Embryonic facial prominence (tissue), 1 donor: ENCODE data around the gene BCAR1.
"Not testable (repeated sequence)": the region's sequence is repeated elsewhere in the genome, so short reads cannot be mapped to it uniquely, and the experiment has no call there.

Source experiments
- DNase-seq: peaks from one replicate; pipeline ENCODE4 v3.0.0-alpha.2; 2016; ENCODE audit errors: extremely low spot score

BCAR1 gene

DNA sequence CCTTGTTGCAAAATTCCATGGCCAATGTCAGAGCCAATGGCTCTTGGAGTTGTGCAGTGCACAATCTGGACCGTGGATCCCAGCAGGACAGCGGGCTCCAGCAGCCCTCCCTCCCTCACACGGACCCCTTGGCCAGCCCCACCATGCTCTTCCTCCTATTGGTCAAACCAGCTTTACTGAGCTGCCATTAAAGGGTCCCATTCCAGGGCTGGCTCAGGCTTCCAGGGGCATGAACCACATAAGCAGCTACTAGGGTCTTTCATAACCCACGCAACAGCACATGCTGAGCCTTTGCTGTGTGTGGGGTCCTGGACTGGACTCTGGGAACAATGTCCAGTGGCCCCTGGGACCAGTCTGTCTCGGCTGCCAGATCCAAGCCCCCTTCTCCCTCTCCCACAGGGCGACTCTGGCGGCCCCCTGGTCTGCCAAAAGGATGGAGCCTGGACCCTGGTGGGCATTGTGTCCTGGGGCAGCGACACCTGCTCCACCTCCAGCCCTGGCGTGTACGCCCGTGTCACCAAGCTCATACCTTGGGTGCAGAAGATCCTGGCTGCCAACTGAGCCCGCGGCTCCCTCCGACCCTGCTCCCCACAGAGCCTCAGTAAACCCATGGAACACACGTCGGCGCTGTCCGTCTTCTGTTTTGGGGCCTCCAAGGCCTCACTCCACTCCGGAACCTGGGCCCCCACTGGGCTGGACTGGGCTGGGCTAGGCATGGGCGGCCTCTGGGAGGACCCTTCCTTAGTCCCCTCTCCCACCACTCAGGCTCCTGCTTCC lies 26.9 kb downstream of the BCAR1 start:
- no peak for DNase-seq

DNA sequence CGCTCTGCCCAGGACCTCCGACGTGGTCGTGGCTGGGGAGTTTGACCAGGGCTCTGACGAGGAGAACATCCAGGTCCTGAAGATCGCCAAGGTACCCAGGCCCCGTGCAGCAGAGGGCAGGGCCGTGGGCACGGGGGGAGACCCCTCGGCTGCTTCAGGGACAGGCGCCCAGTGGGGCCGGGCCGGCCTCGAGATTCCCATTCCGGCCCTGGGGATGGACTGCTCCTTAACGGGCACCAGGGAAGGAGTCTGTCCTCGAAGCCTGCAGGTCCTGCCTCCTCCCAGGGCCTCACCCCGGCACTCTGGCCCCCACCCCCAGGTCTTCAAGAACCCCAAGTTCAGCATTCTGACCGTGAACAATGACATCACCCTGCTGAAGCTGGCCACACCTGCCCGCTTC lies 28.3 kb downstream of the BCAR1 start:
- not testable (repeated sequence) for DNase-seq

DNA sequence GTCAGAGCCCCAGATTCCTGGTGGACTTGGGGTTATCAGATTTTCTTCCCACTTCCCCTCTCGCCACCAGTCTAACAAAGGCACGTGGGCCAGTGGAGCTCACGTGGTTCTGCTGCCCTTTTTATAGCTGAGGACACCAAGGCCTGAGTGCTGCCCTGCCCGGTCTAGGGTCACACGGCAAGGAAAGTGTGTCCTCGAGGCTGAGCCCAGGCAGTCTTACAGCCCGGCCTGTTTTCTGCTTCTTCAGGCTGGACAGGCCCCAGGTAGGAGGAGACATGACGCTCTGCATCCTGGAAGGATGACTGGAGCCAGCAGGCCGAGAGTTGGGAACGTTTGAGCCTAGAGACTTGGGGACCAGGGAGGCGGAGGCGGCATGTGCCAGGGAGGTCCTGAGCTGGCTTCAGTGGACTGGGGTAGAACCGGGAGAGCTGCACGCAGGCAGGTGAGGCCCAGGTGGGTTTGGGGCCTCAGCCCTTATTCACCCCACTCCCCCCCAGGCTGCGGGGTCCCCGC lies 29.1 kb downstream of the BCAR1 start:
- DNase-seq = no peak

DNA sequence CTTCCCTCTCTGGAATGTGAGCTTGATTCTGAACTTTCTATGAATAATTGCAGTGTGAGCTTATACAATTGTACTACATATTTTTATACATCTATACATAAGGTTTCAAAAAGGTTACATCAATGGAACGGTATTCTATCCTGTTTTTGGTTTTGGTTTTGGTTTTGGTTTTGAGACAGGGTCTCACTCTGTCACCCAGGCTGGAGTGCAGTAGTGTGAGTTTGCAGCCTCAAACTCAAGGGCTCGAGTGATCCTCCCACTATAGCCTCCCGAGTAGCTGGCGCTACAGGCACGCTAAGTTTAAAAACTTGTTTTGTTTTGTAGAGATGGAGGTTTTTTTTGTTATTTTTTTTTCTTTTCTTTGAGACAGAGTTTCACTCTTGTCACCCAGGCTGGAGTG lies 31.6 kb downstream of the BCAR1 start:
- DNase-seq = no peak

DNA sequence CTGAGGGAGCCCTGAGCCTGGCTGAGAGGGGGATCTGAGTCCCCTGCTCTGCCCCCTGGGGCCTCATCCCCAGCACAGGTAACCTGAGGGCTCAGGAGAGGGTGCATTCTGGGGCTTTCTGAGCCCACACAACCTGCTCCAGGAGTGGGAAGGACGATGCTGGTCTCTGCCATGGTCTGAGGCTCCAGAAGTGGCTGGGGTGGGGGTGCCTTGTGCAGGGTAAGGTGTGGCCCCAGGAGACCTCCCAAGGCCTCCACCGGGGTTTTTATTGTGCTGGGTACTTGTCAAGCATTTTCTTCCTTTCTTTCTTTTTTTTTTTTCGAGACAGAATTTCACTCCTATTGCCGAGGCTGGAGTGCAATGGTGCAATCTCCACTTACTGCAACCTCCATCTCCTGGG lies 32.3 kb downstream of the BCAR1 start:
- no peak for DNase-seq

DNA sequence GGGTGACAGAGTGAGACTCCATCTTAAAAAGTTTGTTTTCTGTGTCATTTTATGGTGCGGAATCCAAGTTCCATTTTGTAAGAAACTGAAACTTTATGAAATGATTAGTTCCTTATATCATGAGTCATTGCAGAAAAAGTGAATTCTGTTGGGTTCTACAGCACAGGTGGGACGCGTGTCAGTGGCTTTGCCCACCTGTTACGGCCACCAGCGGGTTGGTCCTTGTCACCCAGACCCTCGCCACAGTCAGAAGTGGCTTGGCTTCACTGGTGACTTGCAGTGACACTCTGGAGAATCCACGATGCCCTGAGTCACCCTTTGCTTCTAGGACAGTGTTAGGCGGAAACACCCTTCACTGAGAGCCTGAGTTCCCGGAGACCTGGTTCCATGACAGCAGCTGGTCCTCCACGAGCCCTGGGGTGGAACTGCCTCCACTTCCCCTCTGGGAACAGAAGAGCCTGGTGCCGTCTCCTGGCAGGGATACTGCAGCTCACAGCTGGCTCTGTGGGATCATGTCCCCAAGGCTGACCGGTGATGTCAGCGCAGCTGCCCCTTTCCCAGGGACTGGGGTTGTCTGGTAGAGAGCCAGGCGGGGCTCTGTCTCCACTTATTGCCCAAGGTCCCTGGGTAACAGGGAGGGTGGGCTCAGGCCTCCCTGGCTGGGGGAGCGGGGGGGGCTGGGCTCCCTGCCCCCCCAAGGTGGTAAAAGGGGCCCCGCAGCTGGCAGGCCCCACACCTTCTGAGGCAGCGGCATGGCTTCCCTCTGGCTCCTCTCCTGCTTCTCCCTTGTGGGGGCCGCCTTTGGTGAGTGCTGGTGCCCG lies 33.0 kb downstream of the BCAR1 start, which contains the start of gene CTRB1:
Gene CTRB1 (plus strand): TSS at position 733 of the 821 bp plus-strand sequence. CDS start 20 bp downstream, at position 753.
- DNase-seq = no peak

DNA sequence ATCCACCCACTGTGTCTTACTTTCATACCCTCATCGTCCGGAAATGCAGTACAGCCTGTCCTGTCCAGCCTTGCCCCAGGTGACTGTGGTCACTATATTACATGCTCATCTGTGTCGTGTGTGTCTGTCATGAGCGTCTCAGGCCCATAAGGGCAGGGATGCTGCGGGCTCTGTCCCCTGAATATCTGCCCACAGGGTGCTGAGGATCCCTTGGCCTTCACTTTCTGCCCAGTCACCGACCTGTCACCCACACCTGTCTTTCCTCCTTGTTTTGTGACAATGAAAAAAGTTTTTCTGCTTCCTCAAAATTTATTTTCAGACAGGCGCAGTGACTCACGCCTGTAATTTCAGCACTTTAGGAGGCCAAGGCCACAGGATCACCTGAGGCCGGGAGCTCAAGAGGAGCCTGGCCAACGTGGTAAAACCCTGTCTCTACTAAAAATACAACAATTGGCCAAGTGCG lies 34.0 kb downstream of the BCAR1 start:
- no peak for DNase-seq

DNA sequence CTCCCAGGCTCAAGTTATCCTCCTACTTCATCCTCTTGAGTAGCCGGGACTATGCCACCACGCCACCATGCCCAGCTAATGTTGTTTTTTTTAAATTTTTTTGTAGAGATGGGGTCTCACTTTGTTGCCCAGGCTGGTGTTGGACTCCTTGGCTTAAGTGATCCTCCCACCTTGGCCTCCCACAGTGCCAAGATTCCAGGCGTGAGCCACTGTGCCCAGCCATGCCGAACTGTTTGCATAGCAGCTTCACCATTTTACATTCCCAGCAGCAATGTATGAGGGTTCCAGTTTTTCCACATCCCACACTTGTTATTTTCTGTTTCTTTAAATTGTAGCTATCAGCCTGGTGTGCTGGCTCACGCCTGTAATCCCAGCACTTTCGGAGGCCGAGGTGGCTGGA lies 34.8 kb downstream of the BCAR1 start:
- DNase-seq = no peak

DNA sequence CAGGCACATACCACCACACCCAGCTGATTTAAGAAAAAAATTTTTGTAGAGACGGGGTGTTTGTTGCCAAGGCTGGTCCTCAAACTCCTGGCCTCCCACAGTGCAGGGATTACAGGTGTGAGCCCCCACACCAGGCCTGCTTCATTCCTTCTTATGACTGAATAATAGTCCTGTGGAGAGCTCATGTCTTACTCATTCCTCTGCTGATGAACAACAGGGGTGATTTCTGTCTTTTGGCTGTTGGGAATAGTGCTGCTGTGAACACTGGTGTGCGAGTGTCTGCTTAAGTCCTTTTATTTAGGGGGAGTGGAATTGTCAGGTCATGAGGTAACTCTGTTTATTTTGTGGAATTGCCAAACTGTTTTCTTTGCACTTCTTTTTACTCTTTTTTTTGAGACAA lies 35.3 kb downstream of the BCAR1 start:
- DNase-seq = no peak

DNA sequence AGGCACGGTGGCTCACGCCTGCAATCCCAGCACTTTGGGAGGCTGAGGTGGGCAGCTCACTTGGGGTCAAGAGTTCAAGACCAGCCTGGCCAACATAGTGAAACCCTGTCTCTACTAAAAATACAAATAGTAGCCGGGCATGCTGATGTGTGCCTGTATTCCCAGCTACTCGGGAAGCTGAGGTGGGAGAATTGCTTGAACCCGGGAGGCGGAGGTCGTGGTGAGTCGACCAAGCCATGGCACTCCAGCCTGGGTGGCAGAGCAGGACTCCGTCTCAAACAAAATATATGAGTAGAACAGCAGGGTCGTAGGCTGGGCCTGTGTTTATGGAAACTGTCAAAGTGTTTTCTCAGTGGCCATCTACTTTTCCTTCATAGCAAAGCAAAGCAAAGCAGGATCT lies 40.1 kb downstream of the BCAR1 start:
- not testable (repeated sequence) for DNase-seq

DNA sequence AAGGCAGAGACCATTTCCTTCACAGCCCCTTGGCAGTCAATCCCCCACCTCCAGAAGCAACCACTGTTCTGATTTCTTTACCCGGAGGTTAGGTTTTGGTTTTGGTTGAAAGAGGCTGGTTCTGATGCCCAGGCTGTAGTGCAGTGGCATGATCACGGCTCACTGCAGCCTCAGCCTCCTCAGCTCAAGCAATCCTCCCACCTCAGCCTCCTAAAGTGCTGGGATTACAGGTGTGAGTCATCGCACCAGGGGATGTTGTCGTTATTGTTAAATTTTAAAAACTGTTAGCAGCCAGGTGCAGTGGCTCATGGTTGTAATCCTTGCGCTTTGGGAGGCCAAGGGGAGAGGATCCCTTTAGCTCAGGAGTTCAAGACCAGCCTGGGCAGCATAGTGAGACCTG lies 41.5 kb downstream of the BCAR1 start:
- no peak for DNase-seq

DNA sequence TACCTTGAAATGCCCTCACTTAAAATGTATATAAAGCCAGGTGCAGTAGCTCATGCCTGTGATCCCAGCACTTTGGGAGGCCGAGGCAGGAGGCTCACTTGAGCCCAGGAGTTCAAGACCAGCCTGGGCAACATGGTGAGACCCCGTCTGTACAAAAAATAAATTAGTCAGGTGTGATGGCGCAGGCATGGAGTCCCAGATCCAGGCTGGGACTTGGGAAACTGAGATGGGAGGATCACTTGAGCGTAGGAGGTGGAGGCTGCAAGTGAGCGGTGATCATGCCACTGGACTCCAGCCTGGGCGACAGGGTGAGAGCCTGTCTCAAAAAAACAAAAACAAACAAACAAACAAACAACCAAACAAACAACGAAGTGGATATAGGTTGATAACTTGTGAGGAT lies 41.9 kb downstream of the BCAR1 start:
- not testable (repeated sequence) for DNase-seq

DNA sequence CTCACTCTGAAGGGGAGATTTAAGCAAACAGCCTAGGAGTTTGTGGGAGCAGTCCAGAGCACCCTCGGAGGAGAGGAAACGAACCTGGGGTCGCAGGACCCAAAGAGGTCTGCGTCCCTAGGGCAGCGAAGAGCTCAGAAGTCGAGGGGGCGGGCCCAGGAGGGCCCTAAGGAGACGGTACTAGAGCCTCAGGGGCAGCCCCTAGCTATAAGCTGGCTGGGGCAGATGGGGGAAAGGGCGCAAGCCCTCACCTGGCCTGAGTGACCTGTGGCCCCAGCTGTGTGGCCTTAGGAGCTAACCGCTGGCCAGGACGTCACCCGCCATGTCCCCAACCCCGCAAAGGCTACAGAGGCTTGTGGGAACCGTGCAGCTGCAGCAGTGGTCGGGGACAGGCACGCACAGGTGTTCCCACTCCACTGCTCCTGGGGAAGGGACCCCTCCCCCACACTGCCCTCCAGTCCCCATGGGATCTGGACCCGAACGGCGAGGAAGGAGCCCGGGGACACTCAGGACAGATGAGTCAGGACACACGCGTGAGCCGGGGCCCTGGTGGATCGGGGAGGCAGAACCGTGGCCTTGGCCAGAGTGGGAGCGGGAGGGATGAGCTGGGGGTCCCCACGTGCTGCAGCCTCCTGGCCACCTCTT lies 42.4 kb downstream of the BCAR1 start:
- no peak for DNase-seq

DNA sequence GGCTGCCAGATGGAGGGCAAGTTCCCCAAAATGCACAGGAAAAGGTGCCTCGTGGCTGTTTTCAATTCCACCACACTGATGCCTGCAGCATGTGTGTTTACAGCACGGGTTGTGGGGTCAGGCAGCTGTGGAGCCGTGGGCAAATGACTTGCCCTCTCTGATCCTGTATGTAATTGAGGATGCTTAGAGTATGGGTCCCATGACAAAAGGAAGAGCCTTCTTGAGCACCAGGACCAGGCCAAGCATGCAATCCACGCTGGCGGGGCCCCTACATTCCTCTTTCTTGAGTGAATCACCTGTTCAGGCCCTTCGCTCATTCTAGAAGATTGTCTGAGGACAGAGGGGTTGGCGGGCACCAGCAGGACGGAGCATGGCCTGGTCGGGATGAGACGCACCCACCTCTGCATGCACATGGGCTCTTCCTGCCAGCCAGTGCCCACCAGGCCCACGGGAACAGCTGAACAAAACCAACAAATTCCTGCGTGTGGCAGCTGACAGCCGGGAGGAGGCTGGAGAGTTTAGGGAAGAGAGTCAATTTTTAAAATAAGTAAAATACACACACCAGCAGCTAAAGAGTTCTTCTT lies 43.1 kb downstream of the BCAR1 start:
- DNase-seq = no peak

DNA sequence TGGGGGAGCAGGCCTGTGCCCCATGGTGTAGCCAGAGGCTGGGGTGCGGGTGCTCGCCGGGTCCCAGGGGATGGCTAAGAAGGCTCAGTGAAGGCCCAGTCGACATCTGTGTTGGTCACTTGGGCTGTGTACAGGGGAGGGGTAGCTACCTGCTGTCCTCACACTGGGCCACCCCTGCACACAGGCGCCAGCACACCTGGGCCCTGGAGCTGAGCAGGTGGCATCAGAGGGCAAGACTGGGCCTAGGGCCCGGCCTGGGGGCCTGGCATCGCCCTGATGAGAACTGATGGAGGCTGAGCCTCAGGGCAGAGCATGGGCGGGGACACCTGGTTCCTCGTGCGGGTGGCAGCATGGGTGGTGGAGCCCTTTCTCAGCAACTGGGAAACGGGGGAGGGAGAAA lies 43.6 kb downstream of the BCAR1 start:
- no peak for DNase-seq

DNA sequence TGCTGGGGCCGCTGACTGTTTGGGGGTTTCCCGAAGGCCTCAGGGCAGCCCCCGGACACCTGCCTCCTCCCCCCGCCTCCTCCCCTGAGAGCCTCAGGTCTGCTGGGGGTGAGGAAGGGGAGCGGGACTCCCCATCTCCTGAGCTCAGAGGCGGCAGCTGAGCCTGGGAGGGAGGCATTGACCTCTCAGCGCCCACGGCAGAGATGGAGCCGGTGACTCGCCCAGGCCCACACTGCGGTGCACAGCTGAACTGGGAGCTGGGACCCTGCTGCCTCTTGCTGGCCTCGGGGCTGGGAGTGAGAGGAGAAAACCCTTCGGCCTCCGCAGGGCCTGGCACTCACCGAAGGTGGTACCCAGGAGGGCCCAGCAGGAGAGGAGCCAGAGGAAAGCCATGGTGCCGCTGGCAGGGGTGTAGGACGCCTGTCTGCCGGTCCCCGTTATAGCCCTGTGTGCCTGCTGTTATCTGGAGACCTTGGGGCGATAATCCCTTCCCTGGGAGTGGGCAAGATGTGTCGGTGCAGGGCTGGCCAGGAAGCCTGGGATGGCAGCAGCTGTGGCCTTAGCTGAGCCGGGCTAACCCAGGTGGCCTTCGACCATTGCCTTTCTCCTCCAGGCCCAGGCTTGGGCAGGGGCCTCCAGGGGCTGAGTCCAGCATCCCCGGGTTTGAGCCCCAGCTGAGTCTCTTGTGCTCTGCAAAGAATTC lies 44.5 kb downstream of the BCAR1 start, which contains the start of gene CTRB2:
Gene CTRB2 (minus strand): TSS at position 413 of the 703 bp plus-strand sequence. CDS start 20 bp downstream, at position 393.
- DNase-seq = no peak

DNA sequence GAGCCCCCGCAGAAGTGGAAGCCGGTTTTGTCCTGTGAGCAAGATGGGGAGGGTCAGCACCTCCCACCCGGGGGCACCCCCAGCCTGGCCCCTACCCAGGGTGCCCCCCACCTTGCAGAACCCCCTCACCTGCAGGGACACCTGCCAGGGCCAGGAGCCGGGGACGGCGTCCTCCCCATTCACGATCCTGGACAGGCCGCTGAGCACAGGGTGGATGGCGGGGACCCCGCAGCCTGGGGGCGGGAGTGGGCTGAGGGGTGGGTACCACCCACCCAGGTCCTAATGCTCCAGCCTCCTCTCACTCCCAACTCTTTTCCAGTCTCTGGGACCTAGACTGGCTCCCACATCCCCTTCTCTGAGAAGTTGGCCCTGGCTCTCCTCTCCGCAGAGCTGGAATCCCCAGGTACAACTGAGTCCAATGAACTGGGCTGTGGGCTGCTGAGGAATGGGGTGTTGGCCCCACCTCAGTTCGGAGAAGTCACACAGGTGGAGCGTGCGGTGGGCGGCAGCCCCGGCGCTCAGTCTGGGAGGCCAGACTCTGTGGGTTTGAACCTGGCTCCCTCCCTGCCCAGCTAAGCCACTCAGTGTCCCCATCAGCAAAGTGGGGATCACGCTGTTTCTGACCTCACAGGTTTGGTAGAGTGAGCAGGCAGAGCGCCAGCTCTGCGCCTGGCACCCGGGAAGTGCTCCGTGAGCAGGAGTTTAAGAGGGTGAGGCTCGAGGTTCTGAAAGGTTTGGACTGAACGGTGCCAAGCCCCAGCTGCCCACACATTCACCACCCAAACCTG lies 45.3 kb downstream of the BCAR1 start:
- DNase-seq = not testable (repeated sequence)

DNA sequence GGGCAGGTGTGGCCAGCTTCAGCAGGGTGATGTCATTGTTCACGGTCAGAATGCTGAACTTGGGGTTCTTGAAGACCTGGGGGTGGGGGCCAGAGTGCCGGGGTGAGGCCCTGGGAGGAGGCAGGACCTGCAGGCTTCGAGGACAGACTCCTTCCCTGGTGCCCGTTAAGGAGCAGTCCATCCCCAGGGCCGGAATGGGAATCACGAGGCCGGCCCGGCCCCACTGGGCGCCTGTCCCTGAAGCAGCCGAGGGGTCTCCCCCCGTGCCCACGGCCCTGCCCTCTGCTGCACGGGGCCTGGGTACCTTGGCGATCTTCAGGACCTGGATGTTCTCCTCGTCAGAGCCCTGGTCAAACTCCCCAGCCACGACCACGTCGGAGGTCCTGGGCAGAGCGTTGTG lies 46.0 kb downstream of the BCAR1 start:
- DNase-seq = not testable (repeated sequence)

DNA sequence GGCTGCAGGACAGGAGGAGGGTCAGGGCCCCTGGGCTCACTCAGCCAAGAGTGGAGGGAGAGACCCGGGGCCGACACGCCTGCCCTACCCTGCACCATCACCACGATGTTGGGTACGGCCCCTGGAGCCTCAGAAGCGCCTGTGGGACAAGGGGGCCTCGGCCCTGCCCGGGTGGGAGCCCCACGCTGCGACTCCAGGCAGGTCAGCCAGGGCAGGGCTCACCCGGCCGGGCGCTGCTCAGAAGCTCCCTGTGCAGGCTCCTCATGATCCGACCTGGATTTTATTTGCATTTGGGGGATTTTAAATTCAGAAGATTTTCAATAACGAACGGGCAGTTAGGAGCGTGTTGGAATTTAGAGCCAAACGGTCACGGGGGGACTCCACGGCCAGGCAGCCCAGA lies 46.5 kb downstream of the BCAR1 start:
- not testable (repeated sequence) for DNase-seq

DNA sequence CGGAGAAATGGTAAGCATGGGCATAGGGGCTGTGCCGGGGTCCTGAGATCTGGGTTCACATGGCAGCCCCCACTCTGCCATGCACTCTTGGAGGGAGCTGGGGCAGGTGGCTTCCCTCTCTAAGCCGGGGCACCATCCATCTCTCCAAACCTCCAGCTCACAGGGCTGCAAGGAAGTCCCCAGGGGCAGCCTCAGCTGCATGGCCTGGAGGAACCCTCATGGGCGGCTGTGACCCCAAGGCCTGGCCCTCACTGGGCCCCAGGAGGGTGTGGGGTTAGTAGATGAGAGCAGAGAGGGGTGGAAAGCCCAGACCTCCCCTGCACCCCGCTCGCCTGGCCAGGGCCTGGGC lies 47.0 kb downstream of the BCAR1 start:
- no peak for DNase-seq
